Neural crest cell (in vitro differentiated cells): ENCODE results near the gene CUL3. TPM values are rescaled to one million over a fixed set of nuclear protein-coding genes. Genes with fewer than 3 reads are reported as not detected.

Experiments
- DNase-seq: peaks from one replicate; pipeline ENCODE4 v3.0.0; 2021; ENCODE audit warnings: low read depth, mixed read lengths, low spot score
- H3K27ac Mint-ChIP-seq: one replicate; pipeline ENCODE4 v1.8.0; 2021; ENCODE audit warnings: mild to moderate bottlenecking, mixed read lengths; ENCODE audit not compliant: unreplicated experiment
- H3K27me3 Mint-ChIP-seq: 2 replicates; pipeline ENCODE4 v1.8.0; 2021; ENCODE audit warnings: low read depth, mild to moderate bottlenecking, mixed read lengths
- H3K36me3 Mint-ChIP-seq: 2 replicates; pipeline ENCODE4 v1.8.0; 2021; ENCODE audit warnings: low read depth, mild to moderate bottlenecking, mixed read lengths
- H3K4me1 Mint-ChIP-seq: 2 replicates; pipeline ENCODE4 v1.8.0; 2021; ENCODE audit warnings: mixed read lengths
- H3K4me3 Mint-ChIP-seq: one replicate; pipeline ENCODE4 v1.8.0; 2021; ENCODE audit warnings: mild to moderate bottlenecking, mixed read lengths
- H3K9me3 Mint-ChIP-seq: 2 replicates; pipeline ENCODE4 v1.8.0; 2021; ENCODE audit warnings: mixed read lengths
- total RNA-seq: library from RNA; stranded (reverse); gene quantifications from 2 replicates; pipeline ENCODE4 v1.2.1, GENCODE V29; 2021
- TF ChIP-seq, protein P1 (sequence below): fragments of 200-600 bp; sonication (generic); conservative IDR thresholded peaks from 2 replicates; pipeline ENCODE4 v1.5.0; 2021; ENCODE audit warnings: antibody characterized with exemption, mild to moderate bottlenecking

CUL3 gene
- total RNA-seq, 1 donor from 2014 or later, result 99.4 TPM

DNA sequence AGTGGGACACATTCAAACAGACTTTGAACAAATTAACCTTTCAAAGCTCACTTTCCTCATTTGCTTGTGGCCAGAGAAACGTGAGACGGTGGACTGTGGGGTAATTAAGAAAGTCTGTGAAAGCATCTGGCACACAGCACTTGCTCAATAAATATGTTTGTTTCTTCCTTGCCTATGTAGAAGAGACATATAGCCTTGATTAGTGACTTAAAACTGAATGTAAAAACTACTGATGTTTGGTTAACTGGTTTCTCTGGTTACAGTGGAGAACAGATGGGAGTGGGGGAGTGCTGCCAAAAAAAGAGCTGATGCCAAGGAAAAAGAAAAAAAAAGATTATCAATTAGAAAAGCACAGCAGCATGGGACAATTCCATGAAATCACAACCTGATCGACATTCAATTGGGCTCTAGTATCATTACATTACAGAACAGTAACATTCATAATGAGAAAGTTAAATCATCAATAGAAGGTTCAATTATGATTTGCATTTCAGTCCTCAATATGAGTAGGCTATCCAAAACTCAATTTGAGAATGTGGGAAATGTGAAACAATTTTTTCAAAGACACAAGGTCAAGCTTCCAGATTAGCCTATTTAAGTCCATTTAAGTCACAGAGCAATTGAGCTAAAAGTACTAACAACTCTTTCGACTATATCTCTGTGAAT, 14.7 kb downstream of the CUL3 start:
- Mint-ChIP-seq H3K36me3 (peaks cover 17% of the 10 kb centered on the region), H3K27me3 (no peaks in the 10 kb centered on the region), H3K4me1 (peaks cover 50% of the 10 kb centered on the region), H3K27ac (no peak overlapping the region), H3K4me3 (no peak overlapping the region), H3K9me3 (peaks cover 5% of the 10 kb centered on the region)
- TF ChIP-seq, protein P1, sequence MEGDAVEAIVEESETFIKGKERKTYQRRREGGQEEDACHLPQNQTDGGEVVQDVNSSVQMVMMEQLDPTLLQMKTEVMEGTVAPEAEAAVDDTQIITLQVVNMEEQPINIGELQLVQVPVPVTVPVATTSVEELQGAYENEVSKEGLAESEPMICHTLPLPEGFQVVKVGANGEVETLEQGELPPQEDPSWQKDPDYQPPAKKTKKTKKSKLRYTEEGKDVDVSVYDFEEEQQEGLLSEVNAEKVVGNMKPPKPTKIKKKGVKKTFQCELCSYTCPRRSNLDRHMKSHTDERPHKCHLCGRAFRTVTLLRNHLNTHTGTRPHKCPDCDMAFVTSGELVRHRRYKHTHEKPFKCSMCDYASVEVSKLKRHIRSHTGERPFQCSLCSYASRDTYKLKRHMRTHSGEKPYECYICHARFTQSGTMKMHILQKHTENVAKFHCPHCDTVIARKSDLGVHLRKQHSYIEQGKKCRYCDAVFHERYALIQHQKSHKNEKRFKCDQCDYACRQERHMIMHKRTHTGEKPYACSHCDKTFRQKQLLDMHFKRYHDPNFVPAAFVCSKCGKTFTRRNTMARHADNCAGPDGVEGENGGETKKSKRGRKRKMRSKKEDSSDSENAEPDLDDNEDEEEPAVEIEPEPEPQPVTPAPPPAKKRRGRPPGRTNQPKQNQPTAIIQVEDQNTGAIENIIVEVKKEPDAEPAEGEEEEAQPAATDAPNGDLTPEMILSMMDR, result no peak
- no peak for DNase-seq

DNA sequence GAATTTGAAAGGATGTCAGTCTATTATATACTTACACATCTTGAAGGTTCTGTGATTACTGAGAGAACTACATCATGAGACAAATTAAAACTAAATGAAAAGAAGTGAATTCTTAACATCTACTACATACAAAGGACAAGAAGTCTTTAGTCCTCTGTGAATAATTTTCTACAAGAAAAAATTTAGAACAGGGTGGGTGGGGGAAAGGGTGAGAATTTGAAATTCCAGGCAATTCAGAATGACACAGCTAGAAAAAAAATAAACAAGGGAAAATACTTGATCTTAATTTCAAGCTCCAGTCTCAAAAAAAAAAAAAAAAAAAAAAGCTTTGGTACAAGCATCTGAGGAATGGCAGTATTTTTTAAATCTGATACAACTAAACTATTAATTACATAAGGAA, 15.5 kb downstream of the CUL3 start:
- Mint-ChIP-seq H3K4me1 (peaks cover 42% of the 10 kb centered on the region), H3K9me3 (peaks cover 5% of the 10 kb centered on the region), H3K36me3 (peaks cover 20% of the 10 kb centered on the region), H3K27me3 (no peaks in the 10 kb centered on the region), H3K27ac (no peak overlapping the region), H3K4me3 (no peak overlapping the region)
- TF ChIP-seq, protein P1, result no peak
- DNase-seq, result no peak

DNA sequence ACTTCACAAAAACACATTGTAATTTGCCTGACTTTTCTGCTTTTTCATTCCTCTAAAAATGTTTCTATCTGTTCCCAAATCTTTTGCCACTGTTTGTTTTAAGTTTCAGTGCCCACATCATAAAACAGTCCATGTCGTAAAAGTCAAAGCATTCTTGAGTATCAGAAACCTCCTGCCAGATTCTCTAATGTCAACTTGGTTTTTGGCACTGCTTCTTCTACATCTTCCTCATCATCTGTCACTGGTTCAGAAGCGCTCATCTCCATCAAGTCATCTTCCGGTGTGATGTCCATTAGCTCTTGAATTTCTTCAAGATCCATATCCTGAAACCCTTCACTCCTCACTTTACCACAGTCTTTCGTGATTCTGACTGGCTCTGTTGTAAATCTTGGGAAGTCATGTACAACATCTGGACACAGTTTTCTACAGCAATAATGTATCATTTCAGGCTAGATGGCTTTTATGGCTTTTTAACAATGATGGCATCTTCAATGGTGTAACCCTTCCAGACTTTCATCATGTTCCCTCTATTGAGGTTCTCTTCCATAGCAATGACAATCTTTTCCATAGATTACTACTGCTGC, 19.6 kb downstream of the CUL3 start:
- DNase-seq, result no peak
- H3K27ac Mint-ChIP-seq, result no peak overlapping the region
- peaks cover 25% of the 10 kb centered on the region for H3K4me1 Mint-ChIP-seq
- H3K36me3 Mint-ChIP-seq, result peaks cover 25% of the 10 kb centered on the region
- H3K27me3 Mint-ChIP-seq, result no peaks in the 10 kb centered on the region
- H3K9me3 Mint-ChIP-seq, result peaks cover 5% of the 10 kb centered on the region
- H3K4me3 Mint-ChIP-seq, result no peak overlapping the region
- TF ChIP-seq, protein P1, result no peak

DNA sequence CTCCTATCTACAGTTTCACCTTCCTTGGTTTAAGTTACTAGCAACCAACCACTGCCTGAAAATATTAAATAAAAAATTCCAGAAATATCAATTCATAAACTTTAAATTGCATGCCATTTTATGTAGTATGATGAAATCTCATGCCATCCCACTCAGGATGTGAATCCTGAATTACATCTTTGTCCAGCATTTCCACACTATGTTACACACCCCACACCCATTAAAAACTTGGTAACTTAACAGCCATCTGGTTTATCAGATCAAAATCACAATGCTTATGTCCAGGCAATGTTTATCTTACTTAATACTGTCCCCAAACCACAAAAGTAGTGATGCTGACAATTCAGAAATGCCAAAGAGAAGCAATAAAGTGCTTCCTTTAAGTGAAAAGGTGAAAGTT, 21.6 kb downstream of the CUL3 start:
- Mint-ChIP-seq H3K4me1 (peaks cover 14% of the 10 kb centered on the region), H3K27ac (no peak overlapping the region), H3K9me3 (peaks cover 5% of the 10 kb centered on the region), H3K36me3 (peaks cover 25% of the 10 kb centered on the region), H3K4me3 (no peak overlapping the region), H3K27me3 (no peaks in the 10 kb centered on the region)
- TF ChIP-seq, protein P1, result no peak
- DNase-seq, result no peak

DNA sequence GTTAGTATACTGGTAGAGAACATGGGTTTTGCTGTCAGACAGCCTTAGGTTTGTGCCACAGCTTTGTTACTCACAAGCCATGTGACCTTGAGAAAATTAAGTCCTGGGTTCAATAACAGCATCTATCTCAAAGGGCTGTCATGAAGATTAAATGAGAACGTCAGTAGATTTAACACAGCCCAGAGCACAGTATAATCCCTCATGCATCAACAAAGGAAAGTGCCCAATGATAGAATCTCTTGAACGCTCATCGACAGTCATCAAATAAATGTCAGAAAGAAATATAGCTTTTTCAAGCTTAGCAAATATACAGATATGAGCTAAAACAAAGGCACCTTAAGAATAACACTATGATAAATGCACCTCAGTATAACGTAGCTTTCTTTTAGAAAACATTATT, 22.3 kb downstream of the CUL3 start:
- Mint-ChIP-seq H3K9me3 (peaks cover 3% of the 10 kb centered on the region), H3K27me3 (no peaks in the 10 kb centered on the region), H3K4me1 (peaks cover 11% of the 10 kb centered on the region), H3K27ac (no peak overlapping the region), H3K4me3 (no peak overlapping the region), H3K36me3 (peaks cover 22% of the 10 kb centered on the region)
- no peak for DNase-seq
- TF ChIP-seq, protein P1, result no peak
